ENCODE measurements around the gene TASOR.
"Not testable (repeated sequence)": the region's sequence is repeated elsewhere in the genome, so short reads cannot be mapped to it uniquely, and the experiment has no call there.

TASOR gene

GRCh38 chr3:56683122-56683817 lies at the start of gene TASOR:
Gene TASOR (minus strand): TSS chr3:56683265. CDS start chr3:56683006, 259 bp downstream.
- peak; percentile 95 for DNase-seq (ENCODE audit: low spot score)

GRCh38 chr3:56732109-56732508 lies 49.0 kb upstream of the TASOR start:
- no peak for DNase-seq (ENCODE audit: low spot score)

- DNase-seq (ENCODE audit: low spot score): no peak
These were observed 42.1 kb upstream of the TASOR start for GRCh38 chr3:56725175-56725574.

- no peak for DNase-seq (ENCODE audit: low spot score)
These were observed 41.6 kb upstream of the TASOR start for GRCh38 chr3:56724676-56725075.

GRCh38 chr3:56720849-56721248 lies 37.8 kb upstream of the TASOR start:
- DNase-seq (ENCODE audit: low spot score): no peak

GRCh38 chr3:56718809-56719208 lies 35.7 kb upstream of the TASOR start:
- DNase-seq (ENCODE audit: low spot score): not testable (repeated sequence)

- DNase-seq (ENCODE audit: low spot score): no peak
These were observed 28.3 kb upstream of the TASOR start for GRCh38 chr3:56711344-56711743.

GRCh38 chr3:56707412-56707811 lies 24.3 kb upstream of the TASOR start:
- DNase-seq (ENCODE audit: low spot score): not testable (repeated sequence)

GRCh38 chr3:56706629-56707028 lies 23.6 kb upstream of the TASOR start:
- no peak for DNase-seq (ENCODE audit: low spot score)

- DNase-seq (ENCODE audit: low spot score): no peak
These were observed 21.6 kb upstream of the TASOR start for GRCh38 chr3:56704706-56705105.

- DNase-seq (ENCODE audit: low spot score): peak; percentile 43
These were observed 19.6 kb upstream of the TASOR start for GRCh38 chr3:56702490-56703315.

- DNase-seq (ENCODE audit: low spot score): no peak
These were observed 17.1 kb upstream of the TASOR start for GRCh38 chr3:56700151-56700550.

- DNase-seq (ENCODE audit: low spot score): no peak
These were observed 12.0 kb upstream of the TASOR start for GRCh38 chr3:56694867-56695683.

GRCh38 chr3:56693750-56694149 lies 10.7 kb upstream of the TASOR start:
- no peak for DNase-seq (ENCODE audit: low spot score)

- not testable (repeated sequence) for DNase-seq (ENCODE audit: low spot score)
These were observed 9.7 kb upstream of the TASOR start for GRCh38 chr3:56692520-56693433.

GRCh38 chr3:56692001-56692365 lies 8.9 kb upstream of the TASOR start:
- DNase-seq (ENCODE audit: low spot score): not testable (repeated sequence)

GRCh38 chr3:56691165-56692000 lies 8.3 kb upstream of the TASOR start:
- no peak for DNase-seq (ENCODE audit: low spot score)

GRCh38 chr3:56689303-56689702 lies 6.2 kb upstream of the TASOR start:
- DNase-seq (ENCODE audit: low spot score): no peak

GRCh38 chr3:56688191-56688590 lies 5.1 kb upstream of the TASOR start:
- no peak for DNase-seq (ENCODE audit: low spot score)

- DNase-seq (ENCODE audit: low spot score): no peak
These were observed 964 bp upstream of the TASOR start for GRCh38 chr3:56684029-56684428.
